Measurements from ENCODE around the gene BPI.

The BPI gene

GRCh38 chr20:38269040-38269439 lies 34.9 kb upstream of the BPI start:
- TF ChIP-seq EZH2 (IDR thresholded peaks at IDR 0.05; ENCODE audit: borderline replicate concordance, low read length): no peak
- no peak for TF ChIP-seq CTCF (IDR thresholded peaks at IDR 0.05; ENCODE audit: low read length)
- Histone ChIP-seq H3K9me3 (ENCODE audit: low read length) (no peaks in the 10 kb centered on the region), H3F3A (ENCODE audit: insufficient read depth, low read length) (no peaks in the 10 kb centered on the region), H3K9me2 (ENCODE audit: low read depth, low read length) (no peaks in the 10 kb centered on the region), H3K9ac (ENCODE audit: low read length) (no peak overlapping the region), H3K79me2 (ENCODE audit: insufficient read depth, low read length) (no peaks in the 10 kb centered on the region), H3K4me1 (ENCODE audit: insufficient read depth, low read length, severe bottlenecking) (no peaks in the 10 kb centered on the region), H3K27ac (ENCODE audit: low read depth, low read length, poor library complexity, severe bottlenecking) (no peak overlapping the region), H3K4me3 (ENCODE audit: low read depth, low read length, poor library complexity, severe bottlenecking) (no peak overlapping the region), H4K20me1 (ENCODE audit: insufficient read depth, low read length) (no peaks in the 10 kb centered on the region), H3K4me2 (ENCODE audit: low read length) (no peak overlapping the region), H2AFZ (ENCODE audit: low read length) (no peak overlapping the region), H3K36me3 (ENCODE audit: insufficient read depth, low read length) (no peaks in the 10 kb centered on the region), H3K27me3 (ENCODE audit: insufficient read depth, low read length) (no peaks in the 10 kb centered on the region)

GRCh38 chr20:38269715-38270114 lies 34.2 kb upstream of the BPI start:
- TF ChIP-seq EZH2 (IDR thresholded peaks at IDR 0.05; ENCODE audit: borderline replicate concordance, low read length) (no peak), CTCF (IDR thresholded peaks at IDR 0.05; ENCODE audit: low read length) (no peak)
- no peak overlapping the region for H2AFZ ChIP-seq (ENCODE audit: low read length)
- H3F3A ChIP-seq (ENCODE audit: insufficient read depth, low read length): no peaks in the 10 kb centered on the region
- H3K9ac ChIP-seq (ENCODE audit: low read length): no peak overlapping the region
- no peak overlapping the region for H3K4me2 ChIP-seq (ENCODE audit: low read length)
- H3K36me3 ChIP-seq (ENCODE audit: insufficient read depth, low read length): no peaks in the 10 kb centered on the region
- H3K4me3 ChIP-seq (ENCODE audit: low read depth, low read length, poor library complexity, severe bottlenecking): no peak overlapping the region
- H3K9me2 ChIP-seq (ENCODE audit: low read depth, low read length): no peaks in the 10 kb centered on the region
- no peaks in the 10 kb centered on the region for H3K4me1 ChIP-seq (ENCODE audit: insufficient read depth, low read length, severe bottlenecking)
- no peaks in the 10 kb centered on the region for H3K27me3 ChIP-seq (ENCODE audit: insufficient read depth, low read length)
- H3K9me3 ChIP-seq (ENCODE audit: low read length): no peaks in the 10 kb centered on the region
- H4K20me1 ChIP-seq (ENCODE audit: insufficient read depth, low read length): no peaks in the 10 kb centered on the region
- H3K79me2 ChIP-seq (ENCODE audit: insufficient read depth, low read length): no peaks in the 10 kb centered on the region
- H3K27ac ChIP-seq (ENCODE audit: low read depth, low read length, poor library complexity, severe bottlenecking): no peak overlapping the region

- TF ChIP-seq CTCF (IDR thresholded peaks at IDR 0.05; ENCODE audit: low read length): no peak
- no peak for TF ChIP-seq EZH2 (IDR thresholded peaks at IDR 0.05; ENCODE audit: borderline replicate concordance, low read length)
- H3K9me2 ChIP-seq (ENCODE audit: low read depth, low read length): no peaks in the 10 kb centered on the region
- H3F3A ChIP-seq (ENCODE audit: insufficient read depth, low read length): no peaks in the 10 kb centered on the region
- no peak overlapping the region for H3K9ac ChIP-seq (ENCODE audit: low read length)
- H3K9me3 ChIP-seq (ENCODE audit: low read length): no peaks in the 10 kb centered on the region
- H4K20me1 ChIP-seq (ENCODE audit: insufficient read depth, low read length): no peaks in the 10 kb centered on the region
- no peaks in the 10 kb centered on the region for H3K36me3 ChIP-seq (ENCODE audit: insufficient read depth, low read length)
- no peaks in the 10 kb centered on the region for H3K27me3 ChIP-seq (ENCODE audit: insufficient read depth, low read length)
- no peak overlapping the region for H3K4me3 ChIP-seq (ENCODE audit: low read depth, low read length, poor library complexity, severe bottlenecking)
- no peaks in the 10 kb centered on the region for H3K4me1 ChIP-seq (ENCODE audit: insufficient read depth, low read length, severe bottlenecking)
- no peaks in the 10 kb centered on the region for H3K79me2 ChIP-seq (ENCODE audit: insufficient read depth, low read length)
- H3K27ac ChIP-seq (ENCODE audit: low read depth, low read length, poor library complexity, severe bottlenecking): no peak overlapping the region
- H3K4me2 ChIP-seq (ENCODE audit: low read length): no peak overlapping the region
- no peak overlapping the region for H2AFZ ChIP-seq (ENCODE audit: low read length)
Measured at GRCh38 chr20:38270869-38271605, 32.9 kb upstream of the BPI start.
